Mesenchymal stem cell (in vitro differentiated cells and primary cell): ENCODE data around the gene HRH2.

Experiments used
- DNase-seq: peaks from one replicate; pipeline ENCODE4 v3.0.0-alpha.2; 2013
- H2AFZ ChIP-seq: one replicate; pipeline ENCODE4 v1.6.1; 2013; ENCODE audit warnings: low read depth, mild to moderate bottlenecking, control low read depth, inconsistent platforms, low read length, moderate library complexity
- H2AK5ac ChIP-seq: 2 replicates; pipeline ENCODE4 v1.6.1; 2013; ENCODE audit warnings: low read length, moderate library complexity, mild to moderate bottlenecking, inconsistent platforms; ENCODE audit not compliant: severe bottlenecking
- H2BK120ac ChIP-seq: one replicate; pipeline ENCODE4 v1.6.1; 2013; ENCODE audit warnings: low read depth, mild to moderate bottlenecking, inconsistent platforms, low read length, moderate library complexity
- H2BK12ac ChIP-seq, 2 experiments: one replicate each; pipeline ENCODE4 v1.6.1; 2013; ENCODE audit warnings: inconsistent platforms in 2 of 2, low read length in 2 of 2, mild to moderate bottlenecking in 2 of 2, moderate library complexity in 2 of 2, control low read depth in 1 of 2
- H2BK15ac ChIP-seq: one replicate; pipeline ENCODE4 v1.6.1; 2013; ENCODE audit warnings: mild to moderate bottlenecking, low read depth, inconsistent platforms; ENCODE audit not compliant: poor library complexity, severe bottlenecking
- H2BK5ac ChIP-seq: 2 replicates; pipeline ENCODE4 v1.6.1; 2013; ENCODE audit warnings: low read depth, mild to moderate bottlenecking, low read length, control low read depth, inconsistent platforms; ENCODE audit not compliant: poor library complexity, severe bottlenecking
- H3K14ac ChIP-seq, 2 experiments: one replicate each; pipeline ENCODE4 v1.6.1; 2013; ENCODE audit warnings: inconsistent platforms in 2 of 2, low read length in 2 of 2, control low read depth in 1 of 2, mild to moderate bottlenecking in 1 of 2, moderate library complexity in 1 of 2
- H3K18ac ChIP-seq, 2 experiments: one replicate each; pipeline ENCODE4 v1.6.1; 2013; ENCODE audit warnings: inconsistent platforms in 2 of 2, low read length in 2 of 2, control low read depth in 1 of 2, low read depth in 1 of 2, mild to moderate bottlenecking in 1 of 2
- H3K23ac ChIP-seq, 2 experiments: one replicate each; pipeline ENCODE4 v1.6.1; 2013; ENCODE audit warnings: inconsistent platforms in 2 of 2, low read length in 2 of 2, mild to moderate bottlenecking in 2 of 2, moderate library complexity in 2 of 2, control low read depth in 1 of 2
- H3K27ac ChIP-seq: 2 replicates; pipeline ENCODE4 v1.5.1; 2013; ENCODE audit warnings: mild to moderate bottlenecking, moderate library complexity, low read length, control low read depth, inconsistent platforms; ENCODE audit not compliant: poor library complexity, severe bottlenecking
- H3K27me3 ChIP-seq, 2 experiments: 2 replicates each; pipeline versions ENCODE4 v1.6.1 to v1.7.0; 2013; ENCODE audit warnings: low read length in 2 of 2, mild to moderate bottlenecking in 2 of 2, moderate library complexity in 2 of 2, control low read depth in 1 of 2, inconsistent platforms in 1 of 2; ENCODE audit not compliant: control insufficient read depth in 1 of 2, insufficient read depth in 1 of 2
- H3K36me3 ChIP-seq, 2 experiments: 2 replicates each; pipeline versions ENCODE4 v1.6.1 to v1.7.0; 2013; ENCODE audit warnings: low read length in 2 of 2, control low read depth in 1 of 2, inconsistent platforms in 1 of 2, low read depth in 1 of 2, mild to moderate bottlenecking in 1 of 2; ENCODE audit not compliant: insufficient read depth in 2 of 2, control insufficient read depth in 1 of 2
- H3K4ac ChIP-seq, 2 experiments: one replicate each; pipeline ENCODE4 v1.6.1; 2013; ENCODE audit warnings: inconsistent platforms in 2 of 2, low read length in 2 of 2, mild to moderate bottlenecking in 2 of 2, moderate library complexity in 2 of 2, control low read depth in 1 of 2, low read depth in 1 of 2
- H3K4me1 ChIP-seq: 2 replicates; pipeline ENCODE4 v1.6.1; 2013; ENCODE audit warnings: low read depth, low read length, control low read depth; ENCODE audit not compliant: control insufficient read depth, insufficient read depth
- H3K4me2 ChIP-seq: 2 replicates; pipeline ENCODE4 v1.6.1; 2013; ENCODE audit warnings: low read length, mild to moderate bottlenecking, inconsistent platforms; ENCODE audit not compliant: poor library complexity, severe bottlenecking
- H3K4me3 ChIP-seq, 2 experiments: 2 replicates each; pipeline versions ENCODE4 v1.5.1 to v1.7.0; 2013; ENCODE audit warnings: low read length in 2 of 2, mild to moderate bottlenecking in 2 of 2, control low read depth in 1 of 2, low read depth in 1 of 2; ENCODE audit not compliant: insufficient read depth in 1 of 2
- H3K79me1 ChIP-seq: replicated peaks from 2 replicates; pipeline ENCODE4 v1.6.1; 2013; ENCODE audit warnings: mild to moderate bottlenecking, control low read depth, low read length, inconsistent platforms; ENCODE audit not compliant: poor library complexity, severe bottlenecking
- H3K9ac ChIP-seq: 2 replicates; pipeline ENCODE4 v1.7.0; 2013; ENCODE audit warnings: mild to moderate bottlenecking, low read length, moderate library complexity
- H3K9me3 ChIP-seq: 2 replicates; pipeline ENCODE4 v1.7.0; 2013; ENCODE audit warnings: mild to moderate bottlenecking, low read length; ENCODE audit not compliant: control insufficient read depth
- H4K8ac ChIP-seq: one replicate; pipeline ENCODE4 v1.6.1; 2013; ENCODE audit warnings: inconsistent platforms, mild to moderate bottlenecking, low read length, moderate library complexity
- H4K91ac ChIP-seq: one replicate; pipeline ENCODE4 v1.6.1; 2013; ENCODE audit warnings: mild to moderate bottlenecking, low read length, inconsistent platforms
- WGBS: methylation state at CpG from one replicate; pipeline ENCODE4 v1.1.7; 2013; ENCODE audit warnings: mixed read lengths; 5-methylcytosine and 5-hydroxymethylcytosine counted together

HRH2 gene

DNA sequence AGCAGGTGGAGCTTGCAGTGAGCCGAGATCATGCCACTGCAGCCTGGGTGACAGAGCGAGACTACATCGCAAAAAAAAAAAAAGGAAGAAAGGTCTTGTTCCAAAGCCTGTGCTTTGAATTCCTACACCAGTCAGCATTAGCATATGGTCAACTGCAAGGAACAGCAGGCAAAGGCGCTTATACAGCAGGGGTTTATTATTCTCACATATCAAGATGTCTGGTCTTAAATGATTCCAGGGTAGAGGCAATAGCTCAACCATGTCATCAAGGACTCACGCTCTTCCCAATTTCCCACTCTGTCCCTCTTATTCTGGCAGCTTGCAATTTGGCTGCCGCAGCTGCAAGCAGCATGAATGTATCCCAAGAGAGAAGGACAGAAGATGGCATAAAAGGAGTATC is 28.6 kb upstream of the HRH2 start:
- H3K79me1 ChIP-seq: no peaks in the 10 kb centered on the region
- no peak overlapping the region for H2BK12ac ChIP-seq
- no peak overlapping the region for H3K4me2 ChIP-seq
- no peaks in the 10 kb centered on the region for H3K4me1 ChIP-seq
- H3K9ac ChIP-seq: no peak overlapping the region
- H2BK5ac ChIP-seq: no peak overlapping the region
- no peak overlapping the region for H4K8ac ChIP-seq
- no peak overlapping the region for H2BK15ac ChIP-seq
- H3K18ac ChIP-seq: no peak overlapping the region
- no peak overlapping the region for H3K23ac ChIP-seq
- H2BK120ac ChIP-seq: no peak overlapping the region
- H3K14ac ChIP-seq: no peak overlapping the region
- no peak overlapping the region for H3K4me3 ChIP-seq
- H3K9me3 ChIP-seq: peaks cover 16% of the 10 kb centered on the region
- H3K4ac ChIP-seq: no peak overlapping the region
- H2AFZ ChIP-seq: no peak overlapping the region
- no peak overlapping the region for H4K91ac ChIP-seq
- H3K27me3 ChIP-seq: no peaks in the 10 kb centered on the region
- DNase-seq: no peak
- no peak overlapping the region for H3K27ac ChIP-seq
- no peak overlapping the region for H2AK5ac ChIP-seq
- 91% methylated on average over 6 of the region's 6 CpGs for WGBS
- no peaks in the 10 kb centered on the region for H3K36me3 ChIP-seq

DNA sequence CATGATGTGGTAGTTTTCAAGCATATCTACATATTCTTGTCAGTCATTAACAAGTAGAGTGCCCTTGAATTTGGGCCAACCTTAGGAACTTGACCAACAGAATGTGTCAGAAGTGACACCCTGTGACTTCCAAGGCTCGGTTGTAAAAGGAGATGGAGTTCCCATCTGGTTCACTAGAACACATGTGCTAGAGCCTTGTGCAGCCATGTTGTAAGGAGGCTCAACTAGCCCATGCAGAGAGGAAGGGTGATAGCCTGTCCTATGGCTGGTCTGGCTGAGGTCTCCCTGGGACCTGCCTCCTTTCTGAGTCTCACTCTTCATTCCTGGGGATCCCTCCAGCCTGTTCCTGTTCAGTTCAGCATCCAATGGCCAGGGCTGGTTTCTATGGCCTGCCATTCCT is 28.1 kb upstream of the HRH2 start:
- Histone ChIP-seq H3K18ac (no peak overlapping the region), H4K8ac (no peak overlapping the region), H2AFZ (no peak overlapping the region), H3K4me2 (no peak overlapping the region), H3K27me3 (no peaks in the 10 kb centered on the region), H3K4me3 (no peak overlapping the region), H2BK15ac (no peak overlapping the region), H2BK12ac (no peak overlapping the region), H3K4me1 (no peaks in the 10 kb centered on the region), H3K14ac (no peak overlapping the region), H3K27ac (no peak overlapping the region), H3K9ac (no peak overlapping the region), H3K4ac (no peak overlapping the region), H3K79me1 (no peaks in the 10 kb centered on the region), H4K91ac (no peak overlapping the region), H2BK120ac (no peak overlapping the region), H2AK5ac (no peak overlapping the region), H3K36me3 (no peaks in the 10 kb centered on the region), H2BK5ac (no peak overlapping the region), H3K9me3 (peaks cover 16% of the 10 kb centered on the region), H3K23ac (no peak overlapping the region)
- 75% methylated on average over 1 of the region's 1 CpG for WGBS
- DNase-seq: no peak

DNA sequence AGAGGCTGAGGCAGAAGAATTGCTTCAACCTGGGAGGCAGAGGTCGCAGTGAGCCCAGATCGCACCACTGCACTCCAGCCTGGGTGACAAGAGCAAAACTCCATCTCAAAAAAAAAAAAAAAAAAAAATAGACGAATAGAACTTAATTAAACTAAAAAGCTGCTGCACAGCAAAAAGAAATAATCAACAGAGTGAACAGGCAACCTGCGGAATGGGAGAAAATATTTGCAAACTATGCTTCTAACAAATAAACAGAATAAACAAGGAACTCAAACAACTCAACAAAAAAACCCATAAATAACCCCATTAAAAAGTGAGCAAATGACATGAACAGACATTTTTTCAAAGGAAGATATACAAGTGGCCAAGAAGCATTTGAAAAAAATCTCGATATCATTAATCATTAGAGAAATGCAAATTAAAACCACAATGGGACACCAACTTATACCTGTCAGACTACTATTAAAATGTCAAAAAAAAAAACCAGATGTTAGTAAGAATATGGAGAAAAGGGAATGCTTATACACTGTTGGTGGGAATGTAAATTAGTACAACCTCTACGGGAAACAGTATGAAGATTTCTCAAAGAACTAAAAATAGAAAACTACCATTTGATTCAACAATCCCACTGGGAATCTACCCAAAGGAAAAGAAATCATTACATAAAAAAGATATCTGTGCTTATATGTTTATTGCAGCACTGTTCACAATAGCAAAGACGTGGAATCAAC is 21.9 kb upstream of the HRH2 start:
- H3K4me1 ChIP-seq: no peaks in the 10 kb centered on the region

DNA sequence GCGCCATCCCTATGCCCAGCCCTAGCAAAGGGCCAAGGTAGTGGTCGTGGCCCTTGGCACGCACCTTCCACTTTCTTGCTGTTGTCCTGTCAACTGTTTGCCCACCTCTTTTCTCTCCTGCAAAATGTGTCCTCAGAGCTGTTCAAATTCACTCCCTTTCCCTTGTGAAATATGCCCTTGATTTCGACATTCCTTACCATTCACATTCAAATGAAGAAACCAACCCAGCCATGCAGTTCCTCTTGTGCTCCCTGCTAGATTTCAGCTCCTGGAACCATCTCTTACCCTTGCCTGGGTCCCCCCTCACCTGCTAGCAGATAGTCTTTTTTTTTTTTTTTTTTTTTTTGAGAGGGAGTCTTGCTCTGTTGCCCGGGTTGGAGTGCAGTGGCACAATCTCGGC is 19.6 kb upstream of the HRH2 start:
- H3K4me1 ChIP-seq: no peaks in the 10 kb centered on the region
- no peaks in the 10 kb centered on the region for H3K36me3 ChIP-seq
- peaks cover 0 to 8% of the 10 kb centered on the region in 2 experiments for H3K27me3 ChIP-seq
- H3K4ac ChIP-seq: no peak overlapping the region
- H3K4me3 ChIP-seq: no peak overlapping the region
- H3K18ac ChIP-seq: no peak overlapping the region
- H4K91ac ChIP-seq: no peak overlapping the region
- no peak overlapping the region for H2BK120ac ChIP-seq
- H3K9me3 ChIP-seq: peaks cover 7% of the 10 kb centered on the region
- no peak for DNase-seq
- no peak overlapping the region for H3K4me2 ChIP-seq
- H3K27ac ChIP-seq: no peak overlapping the region
- no peak overlapping the region for H2BK12ac ChIP-seq
- H2BK15ac ChIP-seq: no peak overlapping the region
- no peaks in the 10 kb centered on the region for H3K79me1 ChIP-seq
- H2AFZ ChIP-seq: no peak overlapping the region
- no peak overlapping the region for H3K14ac ChIP-seq
- no peak overlapping the region for H3K23ac ChIP-seq
- 57% methylated on average over 6 of the region's 6 CpGs for WGBS
- H4K8ac ChIP-seq: no peak overlapping the region
- H3K9ac ChIP-seq: no peak overlapping the region
- H2AK5ac ChIP-seq: no peak overlapping the region
- no peak overlapping the region for H2BK5ac ChIP-seq

More for the DNA sequence above, 21.9 kb upstream of the HRH2 start:
- H3K4me2 ChIP-seq: no peak overlapping the region
- no peak overlapping the region for H2BK12ac ChIP-seq
- H4K8ac ChIP-seq: no peak overlapping the region
- no peak overlapping the region for H2BK5ac ChIP-seq
- DNase-seq: no peak
- H3K9ac ChIP-seq: no peak overlapping the region
- H3K27ac ChIP-seq: no peak overlapping the region
- no peak overlapping the region for H3K23ac ChIP-seq
- peaks cover 7% of the 10 kb centered on the region for H3K9me3 ChIP-seq
- no peak overlapping the region for H2BK120ac ChIP-seq
- no peak overlapping the region for H3K4me3 ChIP-seq
- no peak overlapping the region for H3K14ac ChIP-seq
- H2AK5ac ChIP-seq: no peak overlapping the region
- H3K36me3 ChIP-seq: no peaks in the 10 kb centered on the region
- H3K18ac ChIP-seq: no peak overlapping the region
- H3K27me3 ChIP-seq: peaks cover 0 to 4% of the 10 kb centered on the region in 2 experiments
- H2AFZ ChIP-seq: no peak overlapping the region
- 97% methylated on average over 3 of the region's 7 CpGs for WGBS
- no peaks in the 10 kb centered on the region for H3K79me1 ChIP-seq
- no peak overlapping the region for H4K91ac ChIP-seq
- H3K4ac ChIP-seq: no peak overlapping the region
- no peak overlapping the region for H2BK15ac ChIP-seq
